ENCODE data around the gene PET100. TPM values are rescaled to one million over a fixed set of nuclear protein-coding genes. Genes with fewer than 3 reads are reported as not detected.

Gene PET100
- total RNA-seq, 1 experiment from 2014 or later, result 126 TPM

DNA sequence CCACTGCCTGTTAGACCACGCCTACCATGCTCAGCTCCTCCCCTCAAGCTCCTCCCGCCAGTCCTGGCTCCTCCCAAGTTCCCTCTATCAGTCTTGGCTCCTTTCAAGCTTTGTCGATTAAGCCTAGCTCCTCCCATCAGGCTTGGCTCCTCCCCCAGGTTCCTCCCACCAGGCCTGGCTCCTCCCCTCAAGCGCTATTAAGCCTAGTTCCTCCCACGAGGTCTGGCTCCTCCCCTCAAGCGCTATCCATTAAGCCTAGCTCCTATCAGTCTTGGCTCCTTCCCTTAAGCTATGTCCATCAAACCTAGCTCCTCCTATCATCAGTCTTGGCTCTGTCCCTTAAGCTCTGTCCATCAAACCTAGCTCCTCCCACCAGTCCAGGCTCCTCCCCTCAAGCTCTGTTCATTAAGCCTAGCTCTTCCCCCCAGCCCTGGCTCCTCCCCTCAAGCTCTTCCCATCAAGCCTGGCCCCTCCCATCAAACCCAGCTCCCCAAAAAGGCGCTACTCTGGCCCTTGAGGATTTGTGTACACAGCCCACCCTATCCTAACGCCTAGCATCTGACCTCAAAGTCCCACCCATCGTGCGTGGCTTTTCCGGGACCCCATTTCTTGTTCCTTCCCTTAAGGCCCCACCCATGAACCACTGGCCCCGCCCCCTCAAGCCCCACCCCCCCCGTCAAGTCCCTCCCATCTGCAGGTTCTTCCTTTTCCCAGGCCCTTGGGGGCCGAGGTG, 23.9 kb upstream of the PET100 start:
- H3K4me2 ChIP-seq (ENCODE audit: low read length), result no peak overlapping the region
- peaks cover 3 to 7% of the 10 kb centered on the region in 2 experiments for H3K36me3 ChIP-seq (ENCODE audit: control insufficient read depth in 1 of 2, insufficient read depth in 2 of 2, low read length in 2 of 2)
- no peak overlapping the region for H2AFZ ChIP-seq (ENCODE audit: low read depth, low read length, poor library complexity, severe bottlenecking)
- H3K9me2 ChIP-seq (ENCODE audit: insufficient read depth), result peaks cover 3% of the 10 kb centered on the region; the same call in 1 of the 2 replicates
- BruUV-seq (replicated peaks), result no TSS peak
- DNase-seq (ENCODE audit: low read depth, low spot score), result peak; percentile 79
- TF ChIP-seq SIN3A (IDR thresholded peaks at IDR 0.05; ENCODE audit: low read depth), result no peak
- TF ChIP-seq, protein P1, sequence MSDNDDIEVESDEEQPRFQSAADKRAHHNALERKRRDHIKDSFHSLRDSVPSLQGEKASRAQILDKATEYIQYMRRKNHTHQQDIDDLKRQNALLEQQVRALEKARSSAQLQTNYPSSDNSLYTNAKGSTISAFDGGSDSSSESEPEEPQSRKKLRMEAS (IDR thresholded peaks at IDR 0.05), result no peak
- TF ChIP-seq, protein P2, sequence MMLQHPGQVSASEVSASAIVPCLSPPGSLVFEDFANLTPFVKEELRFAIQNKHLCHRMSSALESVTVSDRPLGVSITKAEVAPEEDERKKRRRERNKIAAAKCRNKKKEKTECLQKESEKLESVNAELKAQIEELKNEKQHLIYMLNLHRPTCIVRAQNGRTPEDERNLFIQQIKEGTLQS (IDR thresholded peaks at IDR 0.05), result no peak
- TF ChIP-seq, protein P3, sequence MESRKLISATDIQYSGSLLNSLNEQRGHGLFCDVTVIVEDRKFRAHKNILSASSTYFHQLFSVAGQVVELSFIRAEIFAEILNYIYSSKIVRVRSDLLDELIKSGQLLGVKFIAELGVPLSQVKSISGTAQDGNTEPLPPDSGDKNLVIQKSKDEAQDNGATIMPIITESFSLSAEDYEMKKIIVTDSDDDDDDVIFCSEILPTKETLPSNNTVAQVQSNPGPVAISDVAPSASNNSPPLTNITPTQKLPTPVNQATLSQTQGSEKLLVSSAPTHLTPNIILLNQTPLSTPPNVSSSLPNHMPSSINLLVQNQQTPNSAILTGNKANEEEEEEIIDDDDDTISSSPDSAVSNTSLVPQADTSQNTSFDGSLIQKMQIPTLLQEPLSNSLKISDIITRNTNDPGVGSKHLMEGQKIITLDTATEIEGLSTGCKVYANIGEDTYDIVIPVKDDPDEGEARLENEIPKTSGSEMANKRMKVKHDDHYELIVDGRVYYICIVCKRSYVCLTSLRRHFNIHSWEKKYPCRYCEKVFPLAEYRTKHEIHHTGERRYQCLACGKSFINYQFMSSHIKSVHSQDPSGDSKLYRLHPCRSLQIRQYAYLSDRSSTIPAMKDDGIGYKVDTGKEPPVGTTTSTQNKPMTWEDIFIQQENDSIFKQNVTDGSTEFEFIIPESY (IDR thresholded peaks at IDR 0.05; ENCODE audit: extremely low read depth, insufficient replicate concordance, low read length), result no peak
- TF ChIP-seq JUND (IDR thresholded peaks at IDR 0.05), result no peak
- no peak for TF ChIP-seq ZFX (IDR thresholded peaks at IDR 0.05)
- no peak for TF ChIP-seq ELF1 (IDR thresholded peaks at IDR 0.05; ENCODE audit: borderline replicate concordance, low read depth)
- TF ChIP-seq RAD21 (IDR thresholded peaks at IDR 0.05; ENCODE audit: low read depth), result no peak
- no peak for TF ChIP-seq YY1 (IDR thresholded peaks at IDR 0.05; ENCODE audit: extremely low read depth, insufficient replicate concordance, low read depth, low read length)
- TF ChIP-seq EZH2phosphoT487 (IDR thresholded peaks at IDR 0.05; ENCODE audit: borderline replicate concordance), result no peak
- no peak for TF ChIP-seq POLR2A (IDR thresholded peaks at IDR 0.05; ENCODE audit: borderline replicate concordance, extremely low read depth, insufficient read depth, insufficient read length)
- no peak for TF ChIP-seq ZNF274 (IDR thresholded peaks at IDR 0.05; ENCODE audit: low read depth, low read length)
- TF ChIP-seq, protein P4, sequence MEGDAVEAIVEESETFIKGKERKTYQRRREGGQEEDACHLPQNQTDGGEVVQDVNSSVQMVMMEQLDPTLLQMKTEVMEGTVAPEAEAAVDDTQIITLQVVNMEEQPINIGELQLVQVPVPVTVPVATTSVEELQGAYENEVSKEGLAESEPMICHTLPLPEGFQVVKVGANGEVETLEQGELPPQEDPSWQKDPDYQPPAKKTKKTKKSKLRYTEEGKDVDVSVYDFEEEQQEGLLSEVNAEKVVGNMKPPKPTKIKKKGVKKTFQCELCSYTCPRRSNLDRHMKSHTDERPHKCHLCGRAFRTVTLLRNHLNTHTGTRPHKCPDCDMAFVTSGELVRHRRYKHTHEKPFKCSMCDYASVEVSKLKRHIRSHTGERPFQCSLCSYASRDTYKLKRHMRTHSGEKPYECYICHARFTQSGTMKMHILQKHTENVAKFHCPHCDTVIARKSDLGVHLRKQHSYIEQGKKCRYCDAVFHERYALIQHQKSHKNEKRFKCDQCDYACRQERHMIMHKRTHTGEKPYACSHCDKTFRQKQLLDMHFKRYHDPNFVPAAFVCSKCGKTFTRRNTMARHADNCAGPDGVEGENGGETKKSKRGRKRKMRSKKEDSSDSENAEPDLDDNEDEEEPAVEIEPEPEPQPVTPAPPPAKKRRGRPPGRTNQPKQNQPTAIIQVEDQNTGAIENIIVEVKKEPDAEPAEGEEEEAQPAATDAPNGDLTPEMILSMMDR (IDR thresholded peaks at IDR 0.05 in 2 of 3, conservative IDR thresholded peaks at IDR 0.05 in 1 of 3; ENCODE audit: borderline replicate concordance in 1 of 3, insufficient read depth in 1 of 3, low read depth in 2 of 3, low read length in 2 of 3), result no peak
- TF ChIP-seq, protein P5, sequence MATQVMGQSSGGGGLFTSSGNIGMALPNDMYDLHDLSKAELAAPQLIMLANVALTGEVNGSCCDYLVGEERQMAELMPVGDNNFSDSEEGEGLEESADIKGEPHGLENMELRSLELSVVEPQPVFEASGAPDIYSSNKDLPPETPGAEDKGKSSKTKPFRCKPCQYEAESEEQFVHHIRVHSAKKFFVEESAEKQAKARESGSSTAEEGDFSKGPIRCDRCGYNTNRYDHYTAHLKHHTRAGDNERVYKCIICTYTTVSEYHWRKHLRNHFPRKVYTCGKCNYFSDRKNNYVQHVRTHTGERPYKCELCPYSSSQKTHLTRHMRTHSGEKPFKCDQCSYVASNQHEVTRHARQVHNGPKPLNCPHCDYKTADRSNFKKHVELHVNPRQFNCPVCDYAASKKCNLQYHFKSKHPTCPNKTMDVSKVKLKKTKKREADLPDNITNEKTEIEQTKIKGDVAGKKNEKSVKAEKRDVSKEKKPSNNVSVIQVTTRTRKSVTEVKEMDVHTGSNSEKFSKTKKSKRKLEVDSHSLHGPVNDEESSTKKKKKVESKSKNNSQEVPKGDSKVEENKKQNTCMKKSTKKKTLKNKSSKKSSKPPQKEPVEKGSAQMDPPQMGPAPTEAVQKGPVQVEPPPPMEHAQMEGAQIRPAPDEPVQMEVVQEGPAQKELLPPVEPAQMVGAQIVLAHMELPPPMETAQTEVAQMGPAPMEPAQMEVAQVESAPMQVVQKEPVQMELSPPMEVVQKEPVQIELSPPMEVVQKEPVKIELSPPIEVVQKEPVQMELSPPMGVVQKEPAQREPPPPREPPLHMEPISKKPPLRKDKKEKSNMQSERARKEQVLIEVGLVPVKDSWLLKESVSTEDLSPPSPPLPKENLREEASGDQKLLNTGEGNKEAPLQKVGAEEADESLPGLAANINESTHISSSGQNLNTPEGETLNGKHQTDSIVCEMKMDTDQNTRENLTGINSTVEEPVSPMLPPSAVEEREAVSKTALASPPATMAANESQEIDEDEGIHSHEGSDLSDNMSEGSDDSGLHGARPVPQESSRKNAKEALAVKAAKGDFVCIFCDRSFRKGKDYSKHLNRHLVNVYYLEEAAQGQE (IDR thresholded peaks at IDR 0.05; ENCODE audit: low read depth), result no peak
- no peak for TF ChIP-seq FOSL1 (IDR thresholded peaks at IDR 0.05; ENCODE audit: low read depth)
- no peak for TF ChIP-seq EZH2 (IDR thresholded peaks at IDR 0.05)
- TF ChIP-seq CEBPB (IDR thresholded peaks at IDR 0.05; ENCODE audit: low read depth), result no peak
- TF ChIP-seq SRF (IDR thresholded peaks at IDR 0.05; ENCODE audit: low read depth), result no peak
- no peak for TF ChIP-seq EGR1 (IDR thresholded peaks at IDR 0.05; ENCODE audit: low read depth)
- TF ChIP-seq CBX3 (IDR thresholded peaks at IDR 0.05; ENCODE audit: low read depth), result no peak
- intact Hi-C loops (cut with micrococcal nuclease), result no loop called here
- H3K27me3 ChIP-seq (ENCODE audit: insufficient read depth, low read length), result no peaks in the 10 kb centered on the region
- ChIA-PET POLR2A (interaction anchor here (0.7 to 1.6 kb wide), 6 partner anchors 10 to 99 kb away, joined by 3 to 10 read pairs (median 4); partner anchors contain the start of genes CAMSAP3, PCP2, PET100 and XAB2), CTCF (interaction anchor here (0.9 to 1.1 kb wide), 3 partner anchors 12 to 46 kb away, joined by 3 to 8 read pairs (median 5); no protein-coding TSS in a partner anchor), RAD21 (ENCODE audit: low non-redundant PET in 1 of 2, low total read pairs in 2 of 2, uncharacterized antibody in 2 of 2, unreplicated experiment in 2 of 2) (no interaction called here)
- H3K4me3 ChIP-seq (replicated peaks in 1 of 2; ENCODE audit: low read depth in 1 of 2, low read length in 2 of 2), result no peak overlapping the region
- no peak overlapping the region for H3K9ac ChIP-seq (ENCODE audit: low read length)
- H3K4me1 ChIP-seq (ENCODE audit: control insufficient read depth in 1 of 2, insufficient read depth in 2 of 2, low read length in 2 of 2), result peaks cover 10 to 40% of the 10 kb centered on the region in 2 experiments
- peaks cover 26% of the 10 kb centered on the region for H3K79me2 ChIP-seq (ENCODE audit: insufficient read depth, low read length)
- H3K9me3 ChIP-seq (ENCODE audit: control insufficient read depth in 1 of 2, insufficient read depth in 1 of 2, low read depth in 1 of 2, low read length in 2 of 2), result no peaks in the 10 kb centered on the region
- peak; percentile 85 for ATAC-seq
- no peaks in the 10 kb centered on the region for H4K20me1 ChIP-seq (ENCODE audit: insufficient read depth)
- H3K27ac ChIP-seq (ENCODE audit: low read depth, low read length), result peak overlapping the region; percentile 9; the same call in 1 of the 2 replicates
